ENCODE results near the gene ANO2.

ANO2 gene

GRCh38 chr12:5921027-5921909 lies 23.8 kb downstream of the ANO2 start:
- in situ Hi-C loops (cut with HindIII; ENCODE audit: low sequenced_read_pairs), result no loop called here

DNA sequence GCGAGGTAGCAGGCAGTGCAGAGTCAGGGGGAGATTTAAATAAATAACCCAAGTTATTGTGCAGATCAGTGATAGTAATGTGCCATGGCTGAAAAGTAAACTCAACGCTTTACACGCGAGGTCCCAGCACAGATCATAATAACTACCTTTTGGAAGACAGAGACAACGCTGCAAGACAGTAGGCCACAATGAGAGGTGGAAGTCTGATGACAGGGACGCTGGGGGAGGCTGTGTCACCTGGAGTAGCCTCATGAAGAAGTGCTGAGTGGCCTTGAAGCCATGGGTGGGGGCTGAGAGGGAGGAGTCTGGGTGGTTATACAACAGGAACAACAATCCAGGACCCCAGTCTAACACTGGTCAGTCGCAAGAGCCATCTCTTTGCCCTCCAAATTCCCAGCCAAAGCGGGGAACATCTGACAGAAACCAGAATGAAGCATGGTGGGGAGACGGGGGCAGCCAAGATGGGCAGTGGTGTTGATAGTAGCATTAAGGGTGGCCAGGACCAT lies 28.2 kb downstream of the ANO2 start:
- in situ Hi-C loops (cut with HindIII; ENCODE audit: low sequenced_read_pairs), result no loop called here

DNA sequence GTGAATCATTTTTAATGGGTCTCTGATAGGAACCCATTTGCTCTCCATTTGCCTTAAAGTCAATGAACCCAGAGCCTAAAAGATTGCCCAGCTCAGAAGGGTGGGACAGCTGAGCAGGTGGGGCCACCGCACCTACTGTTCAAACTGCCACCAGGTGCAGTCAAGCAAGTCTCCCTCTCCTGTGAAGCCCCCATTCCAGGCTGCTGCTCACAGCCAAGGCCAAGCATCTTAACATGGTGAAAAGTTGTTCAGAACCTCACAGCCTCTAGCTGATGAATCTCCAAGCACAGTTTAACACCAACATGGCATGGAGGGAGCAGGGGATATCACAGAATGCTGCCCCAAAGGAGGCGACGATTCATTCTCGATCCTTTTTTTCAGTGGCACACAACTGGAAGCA lies 29.5 kb downstream of the ANO2 start:
- in situ Hi-C loops (cut with HindIII; ENCODE audit: low sequenced_read_pairs), result no loop called here

GRCh38 chr12:5914387-5915149 lies 30.5 kb downstream of the ANO2 start:
- in situ Hi-C loops (cut with HindIII; ENCODE audit: low sequenced_read_pairs), result no loop called here

DNA sequence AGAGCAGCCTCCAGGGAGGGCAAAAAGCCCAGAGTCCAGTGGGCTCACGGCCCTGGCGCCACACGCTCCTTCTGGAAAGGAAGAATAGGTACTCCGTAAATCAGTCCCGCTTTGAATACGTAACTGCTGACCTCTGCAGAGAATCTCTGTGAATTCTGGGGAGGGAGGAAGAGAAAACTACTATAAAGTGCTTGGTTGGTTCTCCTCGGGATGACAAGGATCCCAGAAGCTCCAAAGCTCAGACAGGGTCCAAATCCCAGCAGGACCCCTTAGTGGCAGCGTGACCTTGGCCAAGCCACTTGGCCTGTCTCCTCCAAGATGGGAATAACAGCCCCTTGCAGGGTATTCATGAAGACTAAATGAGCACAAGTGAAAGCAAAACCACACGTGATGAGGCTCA lies 31.7 kb downstream of the ANO2 start:
- in situ Hi-C loops (cut with HindIII; ENCODE audit: low sequenced_read_pairs), result no loop called here

GRCh38 chr12:5912437-5913334 lies 32.4 kb downstream of the ANO2 start:
- in situ Hi-C loops (cut with HindIII; ENCODE audit: low sequenced_read_pairs), result no loop called here

DNA sequence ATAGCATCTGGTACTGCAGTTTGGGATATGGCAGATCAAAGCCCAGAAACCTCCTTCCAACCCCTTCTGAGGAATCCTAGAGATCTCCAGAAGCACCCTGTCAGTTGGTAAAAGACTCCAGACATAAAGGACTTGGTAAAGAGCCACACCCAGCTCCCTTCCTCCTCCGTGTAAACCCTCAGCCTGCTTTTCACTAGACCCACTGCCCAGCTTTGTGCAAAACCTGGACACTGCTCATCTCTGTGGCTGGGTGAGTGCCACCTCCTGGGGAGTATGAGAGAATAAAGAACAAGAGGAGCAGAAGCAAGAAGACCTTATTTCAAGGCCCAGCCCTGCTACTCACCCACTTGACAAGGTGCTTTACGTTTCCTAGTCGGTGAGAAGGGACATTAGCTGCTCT lies 33.0 kb downstream of the ANO2 start:
- in situ Hi-C loops (cut with HindIII; ENCODE audit: low sequenced_read_pairs), result no loop called here

- in situ Hi-C loops (cut with HindIII; ENCODE audit: low sequenced_read_pairs), result no loop called here
Measured at GRCh38 chr12:5910790-5911548, 34.1 kb downstream of the ANO2 start.

DNA sequence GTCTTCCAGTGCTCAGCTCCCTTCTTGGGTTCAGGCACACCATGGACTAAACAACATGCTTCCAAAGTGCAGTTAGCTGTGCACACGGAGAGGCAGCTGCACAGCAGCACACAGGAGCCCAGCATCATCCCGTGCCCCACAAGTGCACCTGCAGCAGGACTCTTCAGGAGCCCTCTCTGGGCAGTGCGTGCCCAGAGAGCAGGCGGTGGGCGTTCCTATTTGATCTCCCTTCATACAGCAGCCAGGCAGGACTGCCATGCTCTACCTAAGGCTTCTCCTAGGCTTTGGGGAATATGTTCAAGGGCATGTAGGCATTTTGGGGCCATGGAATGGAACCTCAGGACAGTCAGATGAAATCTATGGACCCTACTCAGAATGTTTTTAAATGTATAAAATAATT lies 35.5 kb downstream of the ANO2 start:
- in situ Hi-C loops (cut with HindIII; ENCODE audit: low sequenced_read_pairs), result no loop called here

DNA sequence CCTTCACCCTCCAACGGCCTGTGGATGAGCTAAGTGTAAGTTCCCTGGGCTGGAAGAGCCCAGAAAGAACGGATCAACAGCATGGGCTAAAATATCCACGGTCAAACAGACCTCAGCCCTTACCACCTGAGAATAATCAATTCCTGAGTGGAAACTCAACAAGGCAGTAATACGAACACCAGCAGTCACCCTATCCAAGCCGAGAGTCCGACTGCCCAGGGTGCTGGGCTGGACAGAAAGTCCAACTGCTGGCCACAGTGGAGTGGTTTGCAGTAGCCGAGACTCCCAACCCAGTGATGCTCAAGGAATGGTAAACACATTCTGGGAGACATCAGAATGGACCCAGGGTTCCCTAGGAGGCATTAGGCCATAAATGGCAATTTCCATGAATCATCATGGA lies 36.8 kb downstream of the ANO2 start:
- in situ Hi-C loops (cut with HindIII; ENCODE audit: low sequenced_read_pairs), result no loop called here

DNA sequence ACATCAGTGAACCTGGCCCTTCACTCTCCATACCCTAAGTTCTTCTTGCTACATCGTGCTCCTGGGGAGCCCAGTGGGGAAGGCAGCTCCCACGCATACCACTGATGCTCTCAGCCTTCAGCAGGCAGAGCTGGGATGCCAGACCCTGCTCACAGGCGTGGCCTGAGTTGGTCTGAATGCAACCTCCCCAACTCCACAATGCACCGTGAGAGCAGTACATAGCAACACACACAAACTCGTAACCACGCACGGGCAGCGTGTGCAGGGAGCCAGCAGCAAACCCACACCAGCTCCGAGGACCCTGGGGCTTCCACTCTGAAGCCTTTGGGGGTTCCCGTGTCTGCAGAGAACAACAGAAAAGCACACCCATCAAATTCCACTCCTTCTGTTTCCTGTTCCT lies 37.3 kb downstream of the ANO2 start:
- in situ Hi-C loops (cut with HindIII; ENCODE audit: low sequenced_read_pairs), result no loop called here

GRCh38 chr12:5905757-5906156 lies 39.3 kb downstream of the ANO2 start:
- in situ Hi-C loops (cut with HindIII; ENCODE audit: low sequenced_read_pairs), result no loop called here

DNA sequence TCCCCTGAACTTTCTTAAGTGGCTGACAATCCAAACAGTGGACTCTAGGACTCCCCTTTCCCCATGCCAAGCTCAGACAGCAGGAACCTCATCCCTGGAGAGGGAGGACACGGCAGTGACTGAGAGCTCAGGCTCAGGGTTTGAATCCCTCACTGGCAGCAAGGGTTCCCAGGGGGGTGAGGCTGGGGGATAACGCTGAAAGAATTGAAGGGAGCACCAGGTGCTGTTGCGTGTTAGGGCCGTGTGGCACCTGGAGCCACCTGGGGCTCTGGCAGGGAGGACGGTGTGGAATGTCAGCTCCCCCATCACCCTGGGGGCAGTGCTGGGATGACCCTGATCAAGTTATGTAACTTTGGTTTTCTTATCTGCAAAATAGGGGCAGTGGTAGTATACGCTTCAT lies 40.1 kb downstream of the ANO2 start:
- in situ Hi-C loops (cut with HindIII; ENCODE audit: low sequenced_read_pairs), result no loop called here

- in situ Hi-C loops (cut with HindIII; ENCODE audit: low sequenced_read_pairs), result no loop called here
Measured at GRCh38 chr12:5904441-5904840, 40.6 kb downstream of the ANO2 start.

- in situ Hi-C loops (cut with HindIII; ENCODE audit: low sequenced_read_pairs), result no loop called here
Measured at GRCh38 chr12:5902736-5903135, 42.3 kb downstream of the ANO2 start.

DNA sequence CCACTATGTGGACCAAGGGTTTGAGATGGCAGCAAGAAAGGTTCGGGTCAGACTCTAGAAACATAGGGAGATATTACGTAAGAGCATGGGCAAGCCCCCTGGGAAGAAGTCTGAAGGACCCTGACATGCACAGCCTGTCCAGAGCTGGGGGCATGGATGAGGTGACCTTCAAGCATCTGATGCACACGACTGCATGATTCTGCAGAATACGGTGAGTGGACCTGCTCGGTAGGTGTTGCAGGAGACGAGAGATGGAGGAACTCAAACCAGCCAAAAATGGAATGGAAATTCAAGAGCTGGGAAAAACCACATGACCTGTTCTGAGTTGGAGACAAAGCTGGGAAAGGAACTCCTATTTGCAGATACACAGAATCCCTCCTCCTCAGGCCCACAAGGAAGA lies 43.6 kb downstream of the ANO2 start:
- in situ Hi-C loops (cut with HindIII; ENCODE audit: low sequenced_read_pairs), result no loop called here

DNA sequence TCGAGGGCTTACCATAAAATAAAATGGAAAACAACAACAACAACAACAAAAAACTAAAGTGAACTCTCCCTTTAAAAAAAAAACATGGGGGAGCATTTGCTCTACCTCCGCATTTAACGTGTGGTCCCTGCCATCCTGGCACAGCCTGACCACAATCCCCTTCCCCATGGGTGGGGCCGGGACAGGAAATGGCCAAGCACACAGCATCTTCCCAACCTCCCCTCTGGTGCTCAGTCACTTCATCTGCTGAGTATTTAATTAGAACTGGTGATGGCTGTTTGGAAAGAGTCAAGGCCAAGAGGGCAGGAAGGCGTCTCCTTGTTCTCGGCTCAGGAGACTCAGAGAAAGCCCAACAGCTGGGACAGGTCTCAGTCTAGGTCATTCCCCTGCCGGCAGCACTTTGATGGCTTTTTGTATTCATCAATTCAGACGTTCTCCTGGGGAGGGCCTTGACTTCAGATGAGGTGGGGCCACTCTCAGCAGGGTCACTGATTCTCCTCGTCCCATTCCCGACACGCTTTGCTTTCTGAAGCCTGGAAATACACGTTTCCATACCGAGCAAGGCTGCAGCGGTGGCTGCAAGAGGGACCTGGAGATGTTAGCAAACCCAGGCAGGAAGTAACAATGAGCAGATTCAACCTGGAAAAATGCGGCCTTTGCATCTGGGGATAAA lies 44.4 kb downstream of the ANO2 start:
- in situ Hi-C loops (cut with HindIII; ENCODE audit: low sequenced_read_pairs), result no loop called here

GRCh38 chr12:5900076-5900475 lies 45.0 kb downstream of the ANO2 start:
- in situ Hi-C loops (cut with HindIII; ENCODE audit: low sequenced_read_pairs), result no loop called here

- in situ Hi-C loops (cut with HindIII; ENCODE audit: low sequenced_read_pairs), result no loop called here
Measured at GRCh38 chr12:5899675-5900074, 45.4 kb downstream of the ANO2 start.

GRCh38 chr12:5898874-5899273 lies 46.2 kb downstream of the ANO2 start:
- in situ Hi-C loops (cut with HindIII; ENCODE audit: low sequenced_read_pairs), result no loop called here
